PC-3 (cell line): ENCODE data around the gene MRPL49.

Experiments
- EZH2 ChIP-seq: fragments of 300-600 bp; sonication (generic); IDR thresholded peaks from one replicate; pipeline ENCODE4 v1.6.1; 2017; ENCODE audit warnings: antibody characterized with exemption, mild to moderate bottlenecking, low read length; ENCODE audit not compliant: unreplicated experiment
- EZH2phosphoT487 ChIP-seq: fragments of 300-600 bp; sonication (generic); IDR thresholded peaks from 2 replicates; pipeline ENCODE4 v1.6.1; 2018; ENCODE audit warnings: mild to moderate bottlenecking, antibody characterized with exemption, low read length, borderline replicate concordance
- TF ChIP-seq, protein P1 (sequence below): fragments of 300-600 bp; sonication (generic); conservative IDR thresholded peaks from 2 replicates; pipeline ENCODE4 v1.5.1; 2017; ENCODE audit warnings: antibody characterized with exemption, low read depth, mild to moderate bottlenecking, low read length

DNA sequence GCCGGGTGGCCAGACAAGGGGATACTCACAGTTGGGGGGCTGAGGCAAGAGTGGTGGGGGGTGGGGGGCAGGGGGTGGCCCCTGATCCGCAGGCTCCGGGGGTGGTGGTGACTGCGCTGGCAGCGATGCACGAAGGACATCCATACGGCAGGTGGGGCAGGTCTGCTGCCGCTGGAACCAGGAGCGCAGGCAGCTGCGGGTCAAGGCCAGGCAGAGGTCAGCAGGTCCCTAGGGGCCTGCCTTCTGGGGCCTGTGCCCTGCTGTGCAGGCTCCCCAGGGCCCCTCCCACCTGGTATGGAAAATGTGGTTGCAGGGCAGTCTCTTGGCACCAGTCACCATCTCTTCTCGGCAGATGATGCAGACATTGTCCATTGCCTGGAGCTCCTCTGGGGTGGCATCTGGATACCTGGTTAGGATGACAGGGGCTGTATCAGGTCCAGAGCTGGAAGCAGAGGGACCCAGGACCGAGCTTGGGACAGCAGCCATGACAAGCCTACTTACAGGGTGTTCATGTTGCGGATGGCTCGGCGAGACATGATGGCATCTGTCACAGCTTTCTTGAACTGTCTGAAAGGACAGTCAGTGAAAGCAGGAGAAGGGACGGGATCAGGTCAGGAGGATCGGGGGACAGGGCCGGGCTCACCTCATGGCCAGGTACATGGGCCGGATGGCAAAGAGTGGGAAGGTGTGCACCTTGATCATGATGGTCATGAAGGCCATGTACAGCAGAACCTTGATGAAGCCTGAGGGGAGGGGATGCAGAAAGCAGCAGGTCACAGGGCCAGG, 8.7 kb downstream of the MRPL49 start:
- TF ChIP-seq, protein P1, sequence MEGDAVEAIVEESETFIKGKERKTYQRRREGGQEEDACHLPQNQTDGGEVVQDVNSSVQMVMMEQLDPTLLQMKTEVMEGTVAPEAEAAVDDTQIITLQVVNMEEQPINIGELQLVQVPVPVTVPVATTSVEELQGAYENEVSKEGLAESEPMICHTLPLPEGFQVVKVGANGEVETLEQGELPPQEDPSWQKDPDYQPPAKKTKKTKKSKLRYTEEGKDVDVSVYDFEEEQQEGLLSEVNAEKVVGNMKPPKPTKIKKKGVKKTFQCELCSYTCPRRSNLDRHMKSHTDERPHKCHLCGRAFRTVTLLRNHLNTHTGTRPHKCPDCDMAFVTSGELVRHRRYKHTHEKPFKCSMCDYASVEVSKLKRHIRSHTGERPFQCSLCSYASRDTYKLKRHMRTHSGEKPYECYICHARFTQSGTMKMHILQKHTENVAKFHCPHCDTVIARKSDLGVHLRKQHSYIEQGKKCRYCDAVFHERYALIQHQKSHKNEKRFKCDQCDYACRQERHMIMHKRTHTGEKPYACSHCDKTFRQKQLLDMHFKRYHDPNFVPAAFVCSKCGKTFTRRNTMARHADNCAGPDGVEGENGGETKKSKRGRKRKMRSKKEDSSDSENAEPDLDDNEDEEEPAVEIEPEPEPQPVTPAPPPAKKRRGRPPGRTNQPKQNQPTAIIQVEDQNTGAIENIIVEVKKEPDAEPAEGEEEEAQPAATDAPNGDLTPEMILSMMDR = no peak
- TF ChIP-seq EZH2phosphoT487 (no peak), EZH2 (no peak)
